Fibroblast of upper back skin (primary cell): ENCODE data around the gene TRABD2B.

Source experiments
- DNase-seq: peaks from one replicate; pipeline ENCODE4 v3.0.0-alpha.2; 2013

The TRABD2B gene

GRCh38 chr1:47712596-47713299 lies 284.4 kb downstream of the TRABD2B start:
- DNase-seq, result no peak

GRCh38 chr1:47711848-47712492 lies 285.2 kb downstream of the TRABD2B start:
- no peak for DNase-seq

GRCh38 chr1:47711184-47711847 lies 285.9 kb downstream of the TRABD2B start:
- no peak for DNase-seq
